GM18508 (cell line): ENCODE results near the gene DBI.
A peak's percentile ranks its signal among the peaks of the same experiment; 100 is the strongest.
"Not testable (repeated sequence)": the region's sequence is repeated elsewhere in the genome, so short reads cannot be mapped to it uniquely, and the experiment has no call there.

Experiments
- ATAC-seq: cut with Tn5 transposase; IDR thresholded peaks from one replicate; pipeline ENCODE4 v1.9.1; 2021; ENCODE audit warnings: moderate number of reproducible peaks; ENCODE audit not compliant: insufficient read depth, unreplicated experiment

DBI gene

GRCh38 chr2:119364798-119365197 lies 2.0 kb upstream of the DBI start:
- no peak for ATAC-seq

GRCh38 chr2:119365436-119365835 lies 1.3 kb upstream of the DBI start:
- no peak for ATAC-seq

GRCh38 chr2:119366161-119366648 lies 572 bp upstream of the DBI start:
- ATAC-seq, result no peak

GRCh38 chr2:119367472-119368099 lies 809 bp downstream of the DBI start:
- peak; percentile 27 for ATAC-seq

- no peak for ATAC-seq
These were observed 3.1 kb downstream of the DBI start for GRCh38 chr2:119369845-119370244.

- ATAC-seq, result no peak
These were observed 4.3 kb downstream of the DBI start for GRCh38 chr2:119371111-119371510.

DNA sequence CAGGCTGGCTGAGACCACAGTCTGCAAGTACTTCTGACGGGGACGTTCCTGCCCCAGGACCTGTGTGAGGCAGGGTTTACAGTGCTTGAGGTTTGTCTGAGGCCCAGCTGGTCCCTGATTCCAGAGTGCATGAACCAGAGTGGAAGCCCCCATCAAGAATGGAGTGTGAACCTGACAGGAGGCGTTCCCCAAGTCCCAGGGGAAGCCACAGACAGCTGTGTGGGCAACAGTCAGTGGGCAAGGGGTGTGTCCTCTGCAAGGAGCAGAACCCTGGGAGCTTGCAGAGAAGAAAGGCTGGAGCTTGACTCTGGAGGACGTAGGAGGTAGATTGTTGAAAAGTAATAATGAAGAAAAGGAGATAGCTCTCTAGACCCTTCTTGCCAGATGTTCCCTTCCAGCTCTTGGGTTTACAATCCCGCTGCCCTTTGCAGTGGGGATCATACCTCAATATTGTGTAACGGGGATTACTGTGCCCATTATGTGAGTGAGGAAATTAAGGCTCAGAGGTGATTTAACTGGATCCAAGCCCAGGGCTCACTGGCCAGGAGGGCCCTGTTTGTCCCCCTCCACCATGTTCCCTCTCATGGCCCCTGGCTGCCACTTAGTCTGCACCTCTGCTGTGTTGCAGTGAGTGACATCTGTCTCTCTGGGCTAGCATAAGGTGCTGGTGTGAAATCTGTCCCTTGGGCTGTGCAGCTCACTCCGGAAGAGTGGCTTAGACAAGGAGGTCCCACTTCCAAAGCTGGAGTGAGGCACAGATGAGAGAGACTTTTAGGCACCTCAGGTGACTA lies 6.2 kb downstream of the DBI start:
- no peak for ATAC-seq

DNA sequence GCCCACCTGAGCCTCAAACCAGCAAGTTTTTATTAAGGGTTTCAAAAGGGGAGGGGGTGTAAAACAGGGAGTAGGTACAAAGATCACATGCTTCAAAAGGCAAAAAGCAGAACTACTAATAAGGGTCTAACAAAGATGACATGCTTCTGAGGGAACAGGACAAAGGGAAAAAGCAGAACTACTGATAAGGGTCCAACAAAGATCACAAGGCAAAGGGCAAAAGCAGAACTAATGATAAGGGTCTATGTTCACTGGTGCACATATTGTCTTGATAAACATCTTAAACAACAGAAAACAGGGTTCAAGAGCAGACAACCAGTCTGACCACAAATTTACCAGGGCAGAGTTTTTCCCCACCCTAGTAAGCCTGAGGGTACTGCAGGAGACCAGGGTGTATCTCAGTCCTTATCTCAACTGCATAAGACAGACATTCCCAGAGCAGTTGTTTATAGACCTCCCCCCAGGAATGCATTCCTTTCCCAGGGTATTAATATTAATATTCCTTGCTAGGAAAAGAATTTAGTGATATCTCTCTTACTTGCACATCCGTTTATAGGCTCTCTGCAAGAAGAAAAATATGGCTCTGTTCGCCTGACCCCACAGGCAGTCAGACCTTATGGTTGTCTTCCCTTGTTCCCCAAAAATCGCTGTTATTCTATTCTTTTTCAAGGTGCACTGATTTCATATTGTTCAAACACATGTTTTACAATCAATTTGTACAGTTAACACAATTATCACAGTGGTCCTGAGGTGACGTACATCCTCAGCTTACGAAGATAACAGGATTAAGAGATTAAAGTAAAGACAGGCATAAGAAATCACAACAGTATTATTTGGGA lies 7.3 kb downstream of the DBI start:
- ATAC-seq, result not testable (repeated sequence)

- ATAC-seq, result not testable (repeated sequence)
These were observed 9.6 kb downstream of the DBI start for GRCh38 chr2:119376406-119376805.

DNA sequence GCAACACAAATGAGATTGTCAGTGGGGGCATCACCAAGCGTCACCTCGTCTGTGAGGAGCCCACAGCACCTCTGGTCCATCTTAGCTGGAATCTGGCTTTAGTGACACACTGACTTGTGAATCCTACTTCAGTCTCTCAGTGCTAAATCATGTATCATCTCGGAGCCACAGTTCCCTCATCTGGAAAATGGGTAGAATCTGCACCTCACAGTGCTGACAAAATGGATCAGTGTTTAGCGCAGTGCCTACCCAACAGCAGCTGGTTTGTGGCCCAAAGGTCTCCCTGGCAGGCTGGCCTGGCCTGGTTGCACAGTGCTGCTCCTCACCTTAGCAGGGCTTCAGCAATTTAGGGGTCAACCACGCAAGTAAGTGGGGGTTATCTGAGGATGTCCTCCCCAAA lies 10.0 kb downstream of the DBI start:
- no peak for ATAC-seq

DNA sequence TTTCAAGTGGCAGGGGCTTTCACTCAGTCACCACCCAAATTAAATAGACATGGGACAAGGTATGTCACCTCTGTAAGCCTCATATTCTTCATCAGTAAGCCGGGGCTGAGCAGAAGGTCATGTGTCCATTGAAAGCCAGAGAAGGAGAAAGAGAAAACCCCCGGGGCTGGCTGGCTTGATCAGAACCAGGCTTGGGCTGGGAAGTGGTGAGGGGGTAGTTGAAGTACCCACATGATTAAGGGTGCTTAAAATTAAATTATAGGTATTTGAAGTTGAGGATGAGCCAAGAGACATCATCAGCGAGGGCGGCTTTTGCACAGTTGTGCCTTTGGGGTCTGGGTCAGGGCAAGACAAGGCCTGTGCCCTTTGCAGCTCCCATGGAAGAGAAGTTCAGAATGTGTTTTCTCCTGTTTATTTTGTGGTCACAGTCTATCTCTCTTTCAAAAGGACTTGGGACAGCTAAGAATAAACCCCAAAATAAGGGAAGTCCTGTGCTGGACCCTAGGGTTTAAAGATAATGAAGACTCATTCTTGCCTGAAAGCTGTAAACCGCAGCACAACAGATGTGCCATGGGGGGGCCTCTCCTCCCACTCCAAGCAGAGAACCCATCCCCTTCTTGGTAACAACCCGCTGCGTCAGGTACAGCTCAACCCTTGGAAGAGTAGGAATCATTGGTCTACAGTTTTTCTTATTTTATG lies 10.7 kb downstream of the DBI start:
- ATAC-seq, result no peak

DNA sequence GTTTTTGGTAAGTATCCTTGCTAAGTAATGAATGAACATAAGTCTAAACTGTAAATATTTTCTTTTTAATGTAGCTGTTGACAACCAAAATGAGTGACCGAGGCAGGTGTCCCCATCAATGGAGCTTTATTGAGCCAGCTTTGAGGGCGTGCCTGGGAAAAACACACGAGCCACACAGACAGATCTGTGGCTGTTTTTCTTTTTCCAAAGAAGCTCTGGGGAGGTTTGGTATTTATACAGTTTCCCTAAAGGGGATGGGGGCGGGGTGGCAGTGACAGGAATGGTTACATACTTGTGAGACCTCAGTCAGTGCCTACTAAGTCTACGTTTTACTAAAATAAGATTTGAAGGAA lies 11.2 kb downstream of the DBI start:
- ATAC-seq, result no peak

DNA sequence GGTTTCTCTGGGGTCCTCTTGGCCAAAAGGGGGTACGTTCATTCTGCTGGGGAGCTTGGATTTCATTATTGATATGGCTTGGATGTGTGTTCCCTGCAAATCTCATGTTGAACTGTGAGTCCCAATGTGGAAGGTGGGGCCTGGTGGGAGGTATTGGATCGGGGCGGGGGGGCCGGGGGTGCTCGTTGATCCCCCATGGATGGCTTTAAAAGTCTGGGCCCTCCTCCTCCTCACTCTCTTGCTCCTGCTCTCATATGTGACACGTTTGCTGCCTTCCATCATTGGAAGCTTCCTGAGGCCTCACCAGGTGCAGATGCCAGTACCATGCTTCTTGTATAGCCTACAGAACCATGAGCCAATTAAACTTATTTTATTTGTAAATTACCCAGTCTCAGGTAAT lies 11.8 kb downstream of the DBI start:
- ATAC-seq, result no peak

DNA sequence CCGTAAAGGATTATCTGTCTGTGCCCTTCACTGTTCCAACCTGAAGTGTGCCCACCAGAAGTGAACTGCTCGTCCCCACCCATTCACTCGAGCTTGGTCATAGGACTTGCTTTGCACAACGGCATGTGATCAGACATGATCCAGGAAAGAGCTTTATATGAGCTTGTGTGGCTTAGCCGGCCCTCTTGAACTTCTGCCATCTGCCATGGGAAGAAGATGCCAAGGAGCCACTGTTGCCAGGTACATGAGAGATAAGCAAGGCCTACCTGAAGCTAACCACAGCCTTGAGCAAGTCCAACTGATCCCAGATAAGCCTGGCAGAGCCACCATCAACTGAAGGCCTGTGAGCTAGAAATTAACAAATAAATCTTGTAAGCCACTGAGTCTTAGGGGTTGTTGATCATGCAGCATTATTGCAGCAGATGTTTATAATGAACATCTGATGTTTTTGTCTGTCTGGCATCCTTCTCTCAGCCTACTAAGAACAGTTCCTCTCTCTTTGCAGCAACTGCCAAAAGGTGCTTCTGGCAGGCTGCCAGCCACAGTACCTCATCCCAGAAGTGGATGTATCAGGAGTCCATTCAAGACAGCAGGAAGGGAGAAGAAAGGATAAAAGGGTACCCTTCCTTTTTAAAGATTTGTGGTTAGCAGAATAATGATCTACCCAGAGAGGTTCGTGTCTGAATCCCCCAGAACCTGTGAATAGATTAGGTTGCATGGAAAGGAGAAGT lies 16.8 kb downstream of the DBI start:
- ATAC-seq, result no peak

- no peak for ATAC-seq
These were observed 18.2 kb downstream of the DBI start for GRCh38 chr2:119384971-119385370.

DNA sequence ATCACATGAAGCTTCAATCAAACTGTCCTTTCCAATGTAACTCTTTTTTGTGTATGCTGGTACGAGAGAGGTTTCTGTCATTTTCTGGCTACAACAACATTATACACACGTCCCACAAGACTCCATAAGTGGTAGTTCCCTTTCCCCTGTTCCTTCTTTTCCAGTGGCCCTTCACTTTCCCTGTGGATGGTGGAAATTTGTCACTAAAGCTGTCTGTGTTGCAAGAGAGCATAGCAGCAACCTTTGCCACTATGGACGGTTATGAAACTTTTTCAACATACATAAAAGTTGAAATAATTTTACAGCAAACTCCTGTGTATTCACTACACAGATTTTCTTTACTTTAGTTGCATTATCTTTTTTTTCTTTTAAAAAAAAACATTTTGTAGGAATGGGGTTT lies 18.7 kb downstream of the DBI start:
- no peak for ATAC-seq

GRCh38 chr2:119387381-119388129 lies 20.8 kb downstream of the DBI start:
- ATAC-seq, result peak; percentile 67

- no peak for ATAC-seq
These were observed 23.0 kb downstream of the DBI start for GRCh38 chr2:119389615-119390306.
